ENCODE measurements around the gene TMCO6. TPM values are rescaled to one million over a fixed set of nuclear protein-coding genes. Genes with fewer than 3 reads are reported as not detected.
A peak's percentile ranks its signal among the peaks of the same experiment; 100 is the strongest.

Gene TMCO6
- total and polyA plus RNA-seq, 10 donors = 12.0 to 55.2 (median 20.9) TPM

- intact Hi-C loops (cut with DNase I; ENCODE audit: low total_unique reads) = no loop called here
- Histone ChIP-seq H3K36me3 (peaks cover 4 to 100% (median 77%) of the 10 kb centered on the region in 6 donors), H3K27me3 (replicated peaks in 1 of 7) (no peaks in the 10 kb centered on the region), H3K4me1 (no peaks in the 10 kb centered on the region), H3K27ac (no peak overlapping the region), H3K4me3 (no peak overlapping the region), H3K9me3 (no peaks in the 10 kb centered on the region)
- TF ChIP-seq CTCF (IDR thresholded peaks at IDR 0.05 in 8 of 11, conservative IDR thresholded peaks at IDR 0.05 in 3 of 11) = no peak
- TF ChIP-seq POLR2AphosphoS5 (IDR thresholded peaks at IDR 0.05) = no peak
- TF ChIP-seq POLR2A (IDR thresholded peaks at IDR 0.05) = no peak
- DNase-seq = no peak
- 94 to 98% (median 96%) methylated on average over 7 of the region's 7 CpGs for WGBS, 5 donors
Observed at GRCh38 chr5:140678993-140679392, 39.7 kb downstream of the TMCO6 start.

- peaks cover 0 to 67% (median 41%) of the 10 kb centered on the region in 6 donors for H3K36me3 ChIP-seq
- no peak for DNase-seq
- peaks cover 17 to 66% (median 39%) of the 10 kb centered on the region in 6 donors for H3K4me1 ChIP-seq
- H3K27ac ChIP-seq = peak overlapping the region; percentile 83 to 95 (median 90)
- TF ChIP-seq CTCF (IDR thresholded peaks at IDR 0.05 in 8 of 11, conservative IDR thresholded peaks at IDR 0.05 in 3 of 11) (no peak), POLR2A (IDR thresholded peaks at IDR 0.05) (no peak), POLR2AphosphoS5 (IDR thresholded peaks at IDR 0.05) (no peak)
- intact Hi-C loops (cut with DNase I; ENCODE audit: low total_unique reads) = no loop called here
- H3K9me3 ChIP-seq = no peaks in the 10 kb centered on the region
- H3K4me3 ChIP-seq = peak overlapping the region; percentile 82 to 95 (median 92)
- H3K27me3 ChIP-seq (replicated peaks in 1 of 7) = no peaks in the 10 kb centered on the region
- WGBS, 5 donors = 52 to 64% (median 54%) methylated on average over 8 of the region's 8 CpGs
Observed at GRCh38 chr5:140690376-140690932, 51.2 kb downstream of the TMCO6 start.

- H3K36me3 ChIP-seq = peaks cover 2 to 68% (median 47%) of the 10 kb centered on the region in 6 donors
- intact Hi-C loops (cut with DNase I; ENCODE audit: low total_unique reads) = no loop called here
Observed at GRCh38 chr5:140690941-140691924, 52.0 kb downstream of the TMCO6 start, which contains the start of the genes HARS1 and HARS2. Gene HARS1 (minus strand): TSS chr5:140691370. CDS start chr5:140691304, 66 bp downstream. Gene HARS2 (plus strand): TSS chr5:140691455. CDS start chr5:140691649, 194 bp downstream.

More at GRCh38 chr5:140690941-140691924, 52.0 kb downstream of the TMCO6 start, which contains the start of the genes HARS1 and HARS2:
- Histone ChIP-seq H3K27ac (peak within 1 kb of the TSS; percentile 83 to 95 (median 90)), H3K4me3 (peak within 1 kb of the TSS; percentile 82 to 95 (median 92)), H3K4me1 (peaks cover 17 to 66% (median 39%) of the 10 kb centered on the region in 6 donors), H3K9me3 (no peaks in the 10 kb centered on the region), H3K27me3 (replicated peaks in 1 of 7) (no peaks in the 10 kb centered on the region)
- no peak for TF ChIP-seq POLR2A (IDR thresholded peaks at IDR 0.05)
- TF ChIP-seq CTCF (IDR thresholded peaks at IDR 0.05 in 8 of 11, conservative IDR thresholded peaks at IDR 0.05 in 3 of 11) = peak in 3 of 11 experiments; percentile 10 to 39 (median 21)
- peak; percentile 91 to 93 (median 92) for TF ChIP-seq POLR2AphosphoS5 (IDR thresholded peaks at IDR 0.05)
- DNase-seq = peak; percentile 96
- WGBS, 5 donors = 0 to 1% (median 1%) methylated on average over 49 to 61 of the region's 61 CpGs
